Kidney (tissue), 14 donors: ENCODE results near the gene ATP11C. TPM values are rescaled to one million over a fixed set of nuclear protein-coding genes. Genes with fewer than 3 reads are reported as not detected.

Experiments
- DNase-seq, 5 donors: peaks; one replicate each; pipeline ENCODE4 v3.0.0-alpha.2; 2013 to 2020
- FAIRE-seq: peaks from 2 replicates; lab custom pipeline; 2012; peaks lifted over from hg19 to GRCh38; lab: Jason Lieb, UNC
- H3K27ac ChIP-seq, 2 donors: one replicate each; pipeline ENCODE4 v1.7.0; 2013; ENCODE audit warnings: low read depth in 2 of 2, low read length in 2 of 2, inconsistent platforms in 1 of 2
- H3K27me3 ChIP-seq: one replicate; pipeline ENCODE4 v1.7.1; 2013; ENCODE audit warnings: low read length, inconsistent platforms; ENCODE audit not compliant: control insufficient read depth, insufficient read depth
- H3K36me3 ChIP-seq, 3 donors: one replicate each; pipeline versions ENCODE4 v1.7.0 to v1.7.1; 2013; ENCODE audit warnings: low read length in 3 of 3, control low read depth in 1 of 3, inconsistent platforms in 1 of 3; ENCODE audit not compliant: insufficient read depth in 3 of 3, control insufficient read depth in 2 of 3
- H3K4me1 ChIP-seq, 3 donors: one replicate each; pipeline versions ENCODE4 v1.7.0 to v1.7.1; 2013; ENCODE audit warnings: low read length in 3 of 3, inconsistent platforms in 1 of 3, low read depth in 1 of 3; ENCODE audit not compliant: control insufficient read depth in 2 of 3, insufficient read depth in 2 of 3
- H3K4me3 ChIP-seq, 3 donors: one replicate each; pipeline versions ENCODE4 v1.7.0 to v1.8.1; 2013; ENCODE audit warnings: low read length in 3 of 3, control low read depth in 1 of 3, inconsistent platforms in 1 of 3
- H3K9ac ChIP-seq, 3 donors: one replicate each; pipeline versions ENCODE4 v1.7.0 to v1.7.1; 2013; ENCODE audit warnings: low read length in 3 of 3, control low read depth in 1 of 3, inconsistent platforms in 1 of 3
- H3K9me3 ChIP-seq, 3 donors: one replicate each; pipeline versions ENCODE4 v1.7.0 to v1.7.1; 2013; ENCODE audit warnings: low read length in 3 of 3, control low read depth in 1 of 3, inconsistent platforms in 1 of 3; ENCODE audit not compliant: control insufficient read depth in 2 of 3, insufficient read depth in 1 of 3
- intact Hi-C: fragments of 100-400 bp; cut with DNase I; formaldehyde crosslinking; loops from one replicate; pipeline ENCODE4 v1.11.1; 2022
- polyA plus RNA-seq: library from polyadenylated mRNA; stranded (reverse); fragments of 350-450 nt; fragmentation: Illumina TruSeq; extraction: RNeasy Lipid Tissue Mini Kit (QIAGEN cat#74804); gene quantifications from one replicate; pipeline ENCODE4 v1.2.3, GENCODE V29; 2014; ENCODE audit warnings: low read depth, low replicate concordance; ENCODE audit not compliant: insufficient read depth
- total RNA-seq: library from RNA; stranded (reverse); fragmentation: NEBNext Ultra II Directional; extraction: Animal tissue kit (Norgen Biotek cat#: 25700); gene quantifications from one replicate; pipeline ENCODE4 v1.2.1, GENCODE V29; 2021
- TF ChIP-seq, protein P1 (sequence below): IDR thresholded peaks from 3 replicates; pipeline ENCODE4 v1.5.1; 2012; ENCODE audit warnings: mild to moderate bottlenecking, moderate library complexity, borderline replicate concordance; ENCODE audit not compliant: insufficient read depth; ENCODE audit errors: extremely low read depth
- donor health status: control.
- donor health status: control.
- donor health status: control.
- donor health status: control.
- donor health status: control.
- donor health status: DM: yes; HTN: yes; CAD: no.
- donor health status: Normal renal cell carcinoma (clear cell type).

The ATP11C gene
- total and polyA plus RNA-seq, 2 donors from 2014 or later: 10.1 to 23.9 TPM

DNA sequence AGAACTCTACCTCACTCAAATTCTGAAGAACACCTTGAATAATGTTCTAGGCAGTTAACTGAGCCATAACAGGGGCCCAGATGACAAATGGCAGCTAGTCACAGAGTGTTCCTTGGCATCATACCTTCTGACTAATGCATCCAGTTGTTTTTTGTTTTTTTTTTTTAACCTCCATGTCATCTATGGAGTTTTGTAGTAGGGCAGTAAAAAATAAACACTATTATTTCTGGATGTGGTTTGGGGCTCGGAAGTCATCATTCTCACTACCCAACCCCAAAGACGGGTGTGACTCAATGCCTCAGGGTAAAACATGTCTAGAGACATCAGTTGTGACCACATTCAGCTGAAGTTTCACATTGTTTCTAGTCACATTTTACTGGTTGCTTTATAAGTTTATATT lies 193.7 kb downstream of the ATP11C start:
- TF ChIP-seq, protein P1, sequence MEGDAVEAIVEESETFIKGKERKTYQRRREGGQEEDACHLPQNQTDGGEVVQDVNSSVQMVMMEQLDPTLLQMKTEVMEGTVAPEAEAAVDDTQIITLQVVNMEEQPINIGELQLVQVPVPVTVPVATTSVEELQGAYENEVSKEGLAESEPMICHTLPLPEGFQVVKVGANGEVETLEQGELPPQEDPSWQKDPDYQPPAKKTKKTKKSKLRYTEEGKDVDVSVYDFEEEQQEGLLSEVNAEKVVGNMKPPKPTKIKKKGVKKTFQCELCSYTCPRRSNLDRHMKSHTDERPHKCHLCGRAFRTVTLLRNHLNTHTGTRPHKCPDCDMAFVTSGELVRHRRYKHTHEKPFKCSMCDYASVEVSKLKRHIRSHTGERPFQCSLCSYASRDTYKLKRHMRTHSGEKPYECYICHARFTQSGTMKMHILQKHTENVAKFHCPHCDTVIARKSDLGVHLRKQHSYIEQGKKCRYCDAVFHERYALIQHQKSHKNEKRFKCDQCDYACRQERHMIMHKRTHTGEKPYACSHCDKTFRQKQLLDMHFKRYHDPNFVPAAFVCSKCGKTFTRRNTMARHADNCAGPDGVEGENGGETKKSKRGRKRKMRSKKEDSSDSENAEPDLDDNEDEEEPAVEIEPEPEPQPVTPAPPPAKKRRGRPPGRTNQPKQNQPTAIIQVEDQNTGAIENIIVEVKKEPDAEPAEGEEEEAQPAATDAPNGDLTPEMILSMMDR: no peak
- no peak overlapping the region for H3K27ac ChIP-seq
- peaks cover 2% of the 10 kb centered on the region for H3K27me3 ChIP-seq
- no peak overlapping the region for H3K9ac ChIP-seq
- H3K4me1 ChIP-seq: no peaks in the 10 kb centered on the region
- no peak overlapping the region for H3K4me3 ChIP-seq
- intact Hi-C loops: no loop called here
- no peaks in the 10 kb centered on the region for H3K9me3 ChIP-seq
- H3K36me3 ChIP-seq: peaks cover 0 to 2% (median 0%) of the 10 kb centered on the region in 3 donors
- no peak for DNase-seq
- FAIRE-seq: no peak

- no peaks in the 10 kb centered on the region for H3K4me1 ChIP-seq
- no peaks in the 10 kb centered on the region for H3K9me3 ChIP-seq
- no peak overlapping the region for H3K4me3 ChIP-seq
- intact Hi-C loops: no loop called here
- H3K27ac ChIP-seq: no peak overlapping the region
- H3K27me3 ChIP-seq: peaks cover 2% of the 10 kb centered on the region
- TF ChIP-seq, protein P1: no peak
- peaks cover 0 to 2% (median 0%) of the 10 kb centered on the region in 3 donors for H3K36me3 ChIP-seq
- DNase-seq (no peak), FAIRE-seq (no peak)
- H3K9ac ChIP-seq: no peak overlapping the region
Observed at GRCh38 chrX:139738581-139738980, 194.3 kb downstream of the ATP11C start.

DNA sequence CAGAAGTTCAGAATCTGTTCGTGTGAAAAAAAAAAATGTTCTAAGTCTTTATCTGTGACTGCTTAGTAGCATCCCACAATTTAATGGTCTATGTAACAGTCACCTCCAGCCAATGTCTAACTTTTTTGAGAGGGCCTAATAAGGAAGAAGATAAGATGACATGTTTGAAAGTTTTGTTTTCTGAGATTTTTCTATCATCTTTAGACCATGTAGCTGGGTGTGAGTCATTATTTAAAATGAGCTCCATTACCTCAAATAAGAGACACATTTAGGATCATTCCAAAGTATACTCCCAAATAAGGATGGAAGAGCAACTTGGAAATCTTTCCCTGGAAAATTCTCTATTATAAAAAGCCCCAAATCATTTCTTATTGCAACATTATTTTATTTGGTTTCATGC lies 196.7 kb downstream of the ATP11C start:
- H3K9me3 ChIP-seq: no peaks in the 10 kb centered on the region
- TF ChIP-seq, protein P1: no peak
- H3K27ac ChIP-seq: no peak overlapping the region
- H3K9ac ChIP-seq: no peak overlapping the region
- H3K4me1 ChIP-seq: no peaks in the 10 kb centered on the region
- DNase-seq (no peak), FAIRE-seq (no peak)
- H3K36me3 ChIP-seq: peaks cover 0 to 2% (median 0%) of the 10 kb centered on the region in 3 donors
- H3K4me3 ChIP-seq: no peak overlapping the region
- peaks cover 2% of the 10 kb centered on the region for H3K27me3 ChIP-seq
- intact Hi-C loops: no loop called here

DNA sequence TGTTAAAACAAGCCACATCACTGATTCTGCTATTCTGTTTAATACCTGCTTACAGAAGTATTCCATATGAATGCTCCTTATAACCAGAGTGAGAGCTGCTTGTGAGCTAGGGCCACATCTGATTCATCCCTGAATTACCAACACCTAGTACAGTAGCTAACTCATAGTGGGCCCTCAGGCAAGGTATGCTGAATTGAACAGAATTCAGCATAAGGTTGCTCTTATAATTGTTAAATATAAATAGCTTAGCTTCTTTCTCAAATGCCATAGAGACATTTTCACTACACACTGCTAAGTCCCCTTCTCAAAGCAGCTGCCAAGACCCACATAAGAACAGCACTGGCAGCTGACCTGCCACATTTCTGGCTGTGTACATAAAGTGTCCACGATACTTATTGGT lies 197.9 kb downstream of the ATP11C start:
- intact Hi-C loops: no loop called here
- no peak for FAIRE-seq
- Histone ChIP-seq H3K27ac (no peak overlapping the region), H3K9ac (no peak overlapping the region), H3K9me3 (no peaks in the 10 kb centered on the region), H3K4me3 (no peak overlapping the region), H3K36me3 (peaks cover 0 to 2% (median 0%) of the 10 kb centered on the region in 3 donors), H3K4me1 (no peaks in the 10 kb centered on the region), H3K27me3 (peaks cover 2% of the 10 kb centered on the region)
- DNase-seq: no peak
- TF ChIP-seq, protein P1: no peak
